ENCODE results near the gene CYSLTR2.

DNA sequence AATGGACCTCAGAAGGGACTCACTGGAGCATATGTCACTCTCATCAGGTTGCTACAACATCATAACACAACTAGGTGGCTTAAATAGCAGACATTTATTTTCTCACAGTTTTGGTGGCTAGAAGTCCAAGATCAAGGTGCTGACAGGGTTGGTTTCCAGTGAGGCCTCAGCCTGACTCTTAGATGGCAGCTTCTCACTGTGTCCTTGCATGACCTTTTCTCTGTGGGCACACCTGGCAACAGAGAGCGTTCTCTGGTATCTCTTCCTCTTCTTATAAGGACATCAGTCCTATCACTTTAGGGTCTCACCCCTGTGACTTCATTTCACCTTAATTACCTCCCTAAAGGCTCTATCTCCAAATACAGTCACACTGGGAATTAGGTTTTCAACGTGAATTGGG lies 74.5 kb downstream of the CYSLTR2 start:
- no peak for TF ChIP-seq POLR2A (IDR thresholded peaks at IDR 0.05)
- TF ChIP-seq, protein P1, sequence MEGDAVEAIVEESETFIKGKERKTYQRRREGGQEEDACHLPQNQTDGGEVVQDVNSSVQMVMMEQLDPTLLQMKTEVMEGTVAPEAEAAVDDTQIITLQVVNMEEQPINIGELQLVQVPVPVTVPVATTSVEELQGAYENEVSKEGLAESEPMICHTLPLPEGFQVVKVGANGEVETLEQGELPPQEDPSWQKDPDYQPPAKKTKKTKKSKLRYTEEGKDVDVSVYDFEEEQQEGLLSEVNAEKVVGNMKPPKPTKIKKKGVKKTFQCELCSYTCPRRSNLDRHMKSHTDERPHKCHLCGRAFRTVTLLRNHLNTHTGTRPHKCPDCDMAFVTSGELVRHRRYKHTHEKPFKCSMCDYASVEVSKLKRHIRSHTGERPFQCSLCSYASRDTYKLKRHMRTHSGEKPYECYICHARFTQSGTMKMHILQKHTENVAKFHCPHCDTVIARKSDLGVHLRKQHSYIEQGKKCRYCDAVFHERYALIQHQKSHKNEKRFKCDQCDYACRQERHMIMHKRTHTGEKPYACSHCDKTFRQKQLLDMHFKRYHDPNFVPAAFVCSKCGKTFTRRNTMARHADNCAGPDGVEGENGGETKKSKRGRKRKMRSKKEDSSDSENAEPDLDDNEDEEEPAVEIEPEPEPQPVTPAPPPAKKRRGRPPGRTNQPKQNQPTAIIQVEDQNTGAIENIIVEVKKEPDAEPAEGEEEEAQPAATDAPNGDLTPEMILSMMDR (IDR thresholded peaks at IDR 0.05): no peak
